Liver (tissue), 9 donors: Measurements from ENCODE around the gene JAKMIP2. TPM values are rescaled to one million over a fixed set of nuclear protein-coding genes. Genes with fewer than 3 reads are reported as not detected.

Source experiments
- DNase-seq: peaks from one replicate; pipeline ENCODE4 v3.0.0-alpha.2; 2017; ENCODE audit warnings: low spot score
- H3K27ac ChIP-seq, 2 donors: one replicate each; pipeline ENCODE4 v1.7.0; 2013; ENCODE audit warnings: inconsistent platforms in 2 of 2, low read length in 2 of 2, control low read depth in 1 of 2, low read depth in 1 of 2, mild to moderate bottlenecking in 1 of 2
- H3K27me3 ChIP-seq, 4 donors: one replicate each; pipeline versions ENCODE4 v1.6.1 to v1.7.0; 2013; ENCODE audit warnings: low read length in 3 of 4, inconsistent platforms in 1 of 4, mild to moderate bottlenecking in 1 of 4, moderate library complexity in 1 of 4; ENCODE audit not compliant: control insufficient read depth in 4 of 4, insufficient read depth in 4 of 4
- H3K36me3 ChIP-seq, 4 donors: one replicate each; pipeline versions ENCODE4 v1.6.1 to v1.7.0; 2013; ENCODE audit warnings: low read length in 3 of 4, mild to moderate bottlenecking in 3 of 4, low read depth in 1 of 4, moderate library complexity in 1 of 4; ENCODE audit not compliant: control insufficient read depth in 4 of 4, insufficient read depth in 3 of 4
- H3K4me1 ChIP-seq, 4 donors: one replicate each; pipeline versions ENCODE4 v1.6.1 to v1.7.0; 2013; ENCODE audit warnings: low read length in 3 of 4, mild to moderate bottlenecking in 3 of 4, moderate library complexity in 1 of 4; ENCODE audit not compliant: control insufficient read depth in 4 of 4, insufficient read depth in 4 of 4
- H3K4me3 ChIP-seq, 3 donors: one replicate each; pipeline versions ENCODE4 v1.6.1 to v1.7.0; 2013; ENCODE audit warnings: low read length in 3 of 3, control low read depth in 1 of 3, low read depth in 1 of 3, mild to moderate bottlenecking in 1 of 3
- H3K9ac ChIP-seq, 2 donors: one replicate each; pipeline ENCODE4 v1.7.0; 2013; ENCODE audit warnings: low read length in 2 of 2, mild to moderate bottlenecking in 2 of 2, moderate library complexity in 2 of 2, control low read depth in 1 of 2, low read depth in 1 of 2
- H3K9me3 ChIP-seq, 4 donors: one replicate each; pipeline versions ENCODE4 v1.6.1 to v1.7.0; 2013; ENCODE audit warnings: low read length in 3 of 4; ENCODE audit not compliant: control insufficient read depth in 4 of 4
- EGR1 ChIP-seq, 2 donors: IDR thresholded peaks; 2 replicates each; pipeline ENCODE4 v1.6.1; 2016 to 2018; ENCODE audit warnings: antibody characterized with exemption in 2 of 2, low read depth in 2 of 2
- FOXA2 ChIP-seq: IDR thresholded peaks from 2 replicates; pipeline ENCODE4 v1.6.1; 2016; ENCODE audit warnings: antibody characterized with exemption
- GABPA ChIP-seq, 2 donors: IDR thresholded peaks in 1 of 2; conservative IDR thresholded peaks in 1 of 2; 2 replicates each; pipeline ENCODE4 v1.6.1; 2016; ENCODE audit warnings: antibody characterized with exemption in 2 of 2, mild to moderate bottlenecking in 1 of 2, moderate library complexity in 1 of 2
- HNF4G ChIP-seq: IDR thresholded peaks from 2 replicates; pipeline ENCODE4 v1.6.1; 2016; ENCODE audit warnings: antibody characterized with exemption
- JUND ChIP-seq, 2 donors: IDR thresholded peaks; 2 replicates each; pipeline ENCODE4 v1.6.1; 2016; ENCODE audit warnings: antibody characterized with exemption in 2 of 2
- RAD21 ChIP-seq, 2 donors: IDR thresholded peaks; 2 replicates each; pipeline ENCODE4 v1.6.1; 2016; ENCODE audit warnings: antibody characterized with exemption in 2 of 2, mild to moderate bottlenecking in 2 of 2
- RXRA ChIP-seq, 2 donors: IDR thresholded peaks; 2 replicates each; pipeline ENCODE4 v1.6.1; 2017 to 2018; ENCODE audit warnings: antibody characterized with exemption in 2 of 2, mild to moderate bottlenecking in 1 of 2
- SP1 ChIP-seq: IDR thresholded peaks from 2 replicates; pipeline ENCODE4 v1.6.1; 2018; ENCODE audit warnings: antibody characterized with exemption, mild to moderate bottlenecking
- WGBS: extraction: QIAGEN DNeasy Blood & Tissue Kit; methylation state at CpG from one replicate; pipeline ENCODE4 v1.1.7; 2013; 5-methylcytosine and 5-hydroxymethylcytosine counted together
- polyA plus RNA-seq, 2 donors: library from polyadenylated mRNA; stranded (reverse) in 1 of 2; unstranded in 1 of 2; fragments of 200-250 nt in 1 of 2; fragments of >200 nt in 1 of 2; fragmentation: Nextera tagmentation in 1 of 2; extraction: Ambion mirVana in 1 of 2; gene quantifications; one replicate each; pipeline versions ENCODE4 v1.2.1 to v1.2.3, GENCODE V29; 2013 to 2015
- total RNA-seq, 2 donors: library from RNA; depleted of rRNA; stranded (reverse); fragments of >200 nt; gene quantifications; one replicate each; pipeline ENCODE4 v1.2.3, GENCODE V29; 2014
- TF ChIP-seq, protein P1 (sequence below): fragments of 150-350 bp; IDR thresholded peaks from 2 replicates; pipeline ENCODE4 v1.5.1; 2017; ENCODE audit warnings: improper control_type of control experiment, low read depth, low read length; ENCODE audit not compliant: missing input control
- TF ChIP-seq, protein P2 (sequence below): IDR thresholded peaks from 2 replicates; pipeline ENCODE4 v1.6.1; 2016; ENCODE audit warnings: antibody characterized with exemption
- TF ChIP-seq, protein P3 (sequence below): IDR thresholded peaks from 2 replicates; pipeline ENCODE4 v1.6.1; 2016; ENCODE audit warnings: antibody characterized with exemption
- TF ChIP-seq, protein P4 (sequence below): IDR thresholded peaks from 2 replicates; pipeline ENCODE4 v1.6.1; 2016; ENCODE audit warnings: antibody characterized with exemption
- TF ChIP-seq, protein P5 (sequence below): IDR thresholded peaks from 2 replicates; pipeline ENCODE4 v1.6.1; 2016; ENCODE audit warnings: antibody characterized with exemption, mild to moderate bottlenecking
- donor health status: healthy.
- donor health status: healthy.
- donor health status: healthy.
- donor health status: healthy.
- donor health status: healthy.

JAKMIP2 gene
- total and polyA plus RNA-seq, 4 donors: 0.06 to 0.38 (median 0.24) TPM

DNA sequence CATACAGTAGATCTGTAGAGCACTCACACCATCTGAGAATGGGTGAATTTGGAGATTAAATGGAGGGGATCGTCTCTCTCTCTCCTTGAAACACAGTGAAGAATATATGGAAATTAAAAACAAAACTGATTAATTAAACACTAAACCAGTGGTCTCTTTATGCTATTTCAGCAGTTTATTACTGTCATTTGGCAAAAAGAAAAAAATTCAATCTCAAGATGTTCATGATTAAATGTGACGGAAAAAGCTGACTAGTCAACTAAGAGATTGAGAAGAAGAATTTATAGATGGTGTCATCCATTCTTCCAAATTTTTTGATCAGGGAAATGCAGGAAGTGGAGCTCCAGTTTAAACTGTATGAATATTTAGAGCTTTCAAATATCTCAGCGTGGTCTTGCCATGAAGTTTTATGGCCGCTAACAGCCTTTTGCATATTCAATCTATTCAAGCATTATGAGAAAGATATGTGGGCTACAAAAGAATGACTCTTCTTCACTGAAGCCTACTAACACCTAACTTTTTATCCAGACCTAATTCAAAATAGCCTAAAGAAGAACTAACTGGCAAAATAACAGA lies 151.0 kb downstream of the JAKMIP2 start (continued):
- TF ChIP-seq, protein P1, sequence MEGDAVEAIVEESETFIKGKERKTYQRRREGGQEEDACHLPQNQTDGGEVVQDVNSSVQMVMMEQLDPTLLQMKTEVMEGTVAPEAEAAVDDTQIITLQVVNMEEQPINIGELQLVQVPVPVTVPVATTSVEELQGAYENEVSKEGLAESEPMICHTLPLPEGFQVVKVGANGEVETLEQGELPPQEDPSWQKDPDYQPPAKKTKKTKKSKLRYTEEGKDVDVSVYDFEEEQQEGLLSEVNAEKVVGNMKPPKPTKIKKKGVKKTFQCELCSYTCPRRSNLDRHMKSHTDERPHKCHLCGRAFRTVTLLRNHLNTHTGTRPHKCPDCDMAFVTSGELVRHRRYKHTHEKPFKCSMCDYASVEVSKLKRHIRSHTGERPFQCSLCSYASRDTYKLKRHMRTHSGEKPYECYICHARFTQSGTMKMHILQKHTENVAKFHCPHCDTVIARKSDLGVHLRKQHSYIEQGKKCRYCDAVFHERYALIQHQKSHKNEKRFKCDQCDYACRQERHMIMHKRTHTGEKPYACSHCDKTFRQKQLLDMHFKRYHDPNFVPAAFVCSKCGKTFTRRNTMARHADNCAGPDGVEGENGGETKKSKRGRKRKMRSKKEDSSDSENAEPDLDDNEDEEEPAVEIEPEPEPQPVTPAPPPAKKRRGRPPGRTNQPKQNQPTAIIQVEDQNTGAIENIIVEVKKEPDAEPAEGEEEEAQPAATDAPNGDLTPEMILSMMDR: no peak
- TF ChIP-seq, protein P2, sequence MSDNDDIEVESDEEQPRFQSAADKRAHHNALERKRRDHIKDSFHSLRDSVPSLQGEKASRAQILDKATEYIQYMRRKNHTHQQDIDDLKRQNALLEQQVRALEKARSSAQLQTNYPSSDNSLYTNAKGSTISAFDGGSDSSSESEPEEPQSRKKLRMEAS: no peak
- TF ChIP-seq JUND (IDR thresholded peaks at IDR 0.05) (no peak), RAD21 (IDR thresholded peaks at IDR 0.05) (no peak), GABPA (IDR thresholded peaks at IDR 0.05 in 1 of 2, conservative IDR thresholded peaks at IDR 0.05 in 1 of 2) (no peak), HNF4G (no peak), SP1 (no peak), FOXA2 (no peak), EGR1 (IDR thresholded peaks at IDR 0.05; ENCODE audit: low read depth in 2 of 2) (no peak)
- TF ChIP-seq, protein P3, sequence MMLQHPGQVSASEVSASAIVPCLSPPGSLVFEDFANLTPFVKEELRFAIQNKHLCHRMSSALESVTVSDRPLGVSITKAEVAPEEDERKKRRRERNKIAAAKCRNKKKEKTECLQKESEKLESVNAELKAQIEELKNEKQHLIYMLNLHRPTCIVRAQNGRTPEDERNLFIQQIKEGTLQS: no peak

DNA sequence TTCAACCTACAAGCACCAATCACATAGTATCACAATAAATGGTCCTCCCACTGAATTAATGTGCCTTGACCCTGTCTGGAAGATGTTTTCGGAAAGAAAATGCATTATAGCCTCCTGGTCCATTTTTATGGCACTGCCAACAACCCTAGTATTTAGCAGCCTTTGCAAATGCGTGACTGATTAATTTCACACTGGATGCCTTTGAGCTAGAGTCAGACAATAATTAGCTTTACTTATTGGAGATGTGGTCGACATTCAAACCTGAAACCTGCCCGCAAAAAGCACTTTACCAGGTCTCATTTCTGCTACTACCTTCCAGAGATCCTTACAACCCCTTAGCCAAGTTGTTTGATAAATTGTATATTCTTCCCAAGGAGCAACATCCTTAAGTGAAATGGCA lies 153.3 kb downstream of the JAKMIP2 start:
- no peak overlapping the region for H3K9ac ChIP-seq
- DNase-seq: no peak
- no peaks in the 10 kb centered on the region for H3K36me3 ChIP-seq
- H3K27ac ChIP-seq: no peak overlapping the region
- WGBS: 94% methylated on average over 4 of the region's 4 CpGs
- TF ChIP-seq, protein P3: no peak
- no peaks in the 10 kb centered on the region for H3K27me3 ChIP-seq
- H3K9me3 ChIP-seq: no peaks in the 10 kb centered on the region
- no peak overlapping the region for H3K4me3 ChIP-seq
- H3K4me1 ChIP-seq: peaks cover 0 to 10% (median 5%) of the 10 kb centered on the region in 4 donors

DNA sequence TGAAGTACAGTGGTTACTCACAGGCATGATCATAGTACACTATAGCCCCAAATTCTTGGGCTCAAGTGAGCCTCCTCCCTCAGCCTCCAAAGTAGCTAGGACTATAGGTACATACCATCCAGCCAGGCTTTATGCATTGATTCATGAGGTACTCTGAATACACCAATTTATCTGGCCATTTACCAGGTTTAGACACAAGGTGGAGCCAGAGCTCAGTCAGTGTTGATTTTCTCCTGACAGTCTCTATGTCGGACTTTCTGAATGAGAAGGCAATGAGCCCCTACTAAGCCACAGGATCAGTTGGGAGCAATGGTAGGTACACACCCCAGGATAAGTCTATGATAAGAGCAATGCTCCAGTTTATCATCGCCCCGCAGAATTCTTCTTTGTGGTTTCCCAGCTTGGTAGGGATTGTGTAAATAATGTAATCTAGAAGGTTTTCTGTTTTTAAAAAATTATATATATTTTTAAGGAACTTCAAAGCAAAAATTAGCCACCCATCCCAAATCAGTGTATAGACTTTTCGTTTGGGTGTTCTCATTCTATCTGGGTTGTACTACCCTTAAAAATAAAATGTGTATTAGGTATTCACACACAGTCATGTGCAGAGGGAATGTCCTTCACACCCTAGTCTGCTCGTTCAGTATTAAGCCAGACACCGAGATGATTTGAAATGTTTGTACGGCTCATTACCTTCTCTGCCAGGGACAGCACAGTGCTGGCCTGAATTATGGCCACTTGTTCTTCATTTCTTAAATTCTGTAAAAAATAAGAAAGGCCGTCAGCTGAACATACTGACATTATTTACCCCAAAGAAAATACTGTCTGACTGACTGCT lies 154.3 kb downstream of the JAKMIP2 start:
- Histone ChIP-seq H3K4me1 (peaks cover 0 to 7% (median 5%) of the 10 kb centered on the region in 4 donors), H3K4me3 (no peak overlapping the region), H3K9me3 (no peaks in the 10 kb centered on the region), H3K27ac (no peak overlapping the region), H3K27me3 (no peaks in the 10 kb centered on the region), H3K9ac (no peak overlapping the region), H3K36me3 (no peaks in the 10 kb centered on the region)
- DNase-seq: peak; percentile 80
- TF ChIP-seq, protein P1: peak; percentile 86
- TF ChIP-seq RXRA (IDR thresholded peaks at IDR 0.05) (peak in 1 of 2 donors; percentile 16), SP1 (no peak), RAD21 (IDR thresholded peaks at IDR 0.05) (peak; percentile 99)
- TF ChIP-seq, protein P4, sequence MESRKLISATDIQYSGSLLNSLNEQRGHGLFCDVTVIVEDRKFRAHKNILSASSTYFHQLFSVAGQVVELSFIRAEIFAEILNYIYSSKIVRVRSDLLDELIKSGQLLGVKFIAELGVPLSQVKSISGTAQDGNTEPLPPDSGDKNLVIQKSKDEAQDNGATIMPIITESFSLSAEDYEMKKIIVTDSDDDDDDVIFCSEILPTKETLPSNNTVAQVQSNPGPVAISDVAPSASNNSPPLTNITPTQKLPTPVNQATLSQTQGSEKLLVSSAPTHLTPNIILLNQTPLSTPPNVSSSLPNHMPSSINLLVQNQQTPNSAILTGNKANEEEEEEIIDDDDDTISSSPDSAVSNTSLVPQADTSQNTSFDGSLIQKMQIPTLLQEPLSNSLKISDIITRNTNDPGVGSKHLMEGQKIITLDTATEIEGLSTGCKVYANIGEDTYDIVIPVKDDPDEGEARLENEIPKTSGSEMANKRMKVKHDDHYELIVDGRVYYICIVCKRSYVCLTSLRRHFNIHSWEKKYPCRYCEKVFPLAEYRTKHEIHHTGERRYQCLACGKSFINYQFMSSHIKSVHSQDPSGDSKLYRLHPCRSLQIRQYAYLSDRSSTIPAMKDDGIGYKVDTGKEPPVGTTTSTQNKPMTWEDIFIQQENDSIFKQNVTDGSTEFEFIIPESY: no peak
- TF ChIP-seq, protein P3: no peak
- TF ChIP-seq, protein P5, sequence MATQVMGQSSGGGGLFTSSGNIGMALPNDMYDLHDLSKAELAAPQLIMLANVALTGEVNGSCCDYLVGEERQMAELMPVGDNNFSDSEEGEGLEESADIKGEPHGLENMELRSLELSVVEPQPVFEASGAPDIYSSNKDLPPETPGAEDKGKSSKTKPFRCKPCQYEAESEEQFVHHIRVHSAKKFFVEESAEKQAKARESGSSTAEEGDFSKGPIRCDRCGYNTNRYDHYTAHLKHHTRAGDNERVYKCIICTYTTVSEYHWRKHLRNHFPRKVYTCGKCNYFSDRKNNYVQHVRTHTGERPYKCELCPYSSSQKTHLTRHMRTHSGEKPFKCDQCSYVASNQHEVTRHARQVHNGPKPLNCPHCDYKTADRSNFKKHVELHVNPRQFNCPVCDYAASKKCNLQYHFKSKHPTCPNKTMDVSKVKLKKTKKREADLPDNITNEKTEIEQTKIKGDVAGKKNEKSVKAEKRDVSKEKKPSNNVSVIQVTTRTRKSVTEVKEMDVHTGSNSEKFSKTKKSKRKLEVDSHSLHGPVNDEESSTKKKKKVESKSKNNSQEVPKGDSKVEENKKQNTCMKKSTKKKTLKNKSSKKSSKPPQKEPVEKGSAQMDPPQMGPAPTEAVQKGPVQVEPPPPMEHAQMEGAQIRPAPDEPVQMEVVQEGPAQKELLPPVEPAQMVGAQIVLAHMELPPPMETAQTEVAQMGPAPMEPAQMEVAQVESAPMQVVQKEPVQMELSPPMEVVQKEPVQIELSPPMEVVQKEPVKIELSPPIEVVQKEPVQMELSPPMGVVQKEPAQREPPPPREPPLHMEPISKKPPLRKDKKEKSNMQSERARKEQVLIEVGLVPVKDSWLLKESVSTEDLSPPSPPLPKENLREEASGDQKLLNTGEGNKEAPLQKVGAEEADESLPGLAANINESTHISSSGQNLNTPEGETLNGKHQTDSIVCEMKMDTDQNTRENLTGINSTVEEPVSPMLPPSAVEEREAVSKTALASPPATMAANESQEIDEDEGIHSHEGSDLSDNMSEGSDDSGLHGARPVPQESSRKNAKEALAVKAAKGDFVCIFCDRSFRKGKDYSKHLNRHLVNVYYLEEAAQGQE: no peak
- WGBS: 28% methylated on average over 8 of the region's 8 CpGs
